Gastroesophageal sphincter (tissue), 4 donors: ENCODE measurements around the gene CCNJ. TPM values are rescaled to one million over a fixed set of nuclear protein-coding genes. Genes with fewer than 3 reads are reported as not detected.

Experiments
- ATAC-seq: fragments of 150-250 bp; one replicate; pipeline ENCODE4 v1.9.1; 2016; ENCODE audit warnings: mild to moderate bottlenecking, moderate library complexity
- H3K27ac ChIP-seq, 4 donors: fragments of 200-600 bp; sonication (generic) in 3 of 4; 1 replicate in 3 of 4; 2 replicates in 1 of 4; pipeline ENCODE4 v1.5.1; 2016 to 2019
- H3K27me3 ChIP-seq: fragments of 200-600 bp; sonication (generic); one replicate; pipeline ENCODE4 v1.5.1; 2019
- H3K36me3 ChIP-seq, 2 donors: fragments of 200-600 bp; sonication (generic); one replicate each; pipeline ENCODE4 v1.5.1; 2019; ENCODE audit warnings: control low read depth in 1 of 2
- H3K4me1 ChIP-seq, 3 donors: fragments of 200-600 bp; sonication (generic); 1 replicate in 2 of 3; 2 replicates in 1 of 3; pipeline ENCODE4 v1.5.1; 2016 to 2019; ENCODE audit warnings: control low read depth in 2 of 3
- H3K4me3 ChIP-seq, 2 donors: fragments of 200-600 bp; sonication (generic); one replicate each; pipeline ENCODE4 v1.5.1; 2019; ENCODE audit warnings: mild to moderate bottlenecking in 1 of 2, moderate library complexity in 1 of 2
- H3K9me3 ChIP-seq, 3 donors: fragments of 200-600 bp; sonication (generic); one replicate each; pipeline ENCODE4 v1.5.1; 2017 to 2019; ENCODE audit warnings: control low read depth in 2 of 3
- CTCF ChIP-seq, 4 experiments: fragments of 200-600 bp in 2 of 4; fragments of 450-650 bp in 2 of 4; sonication (generic) in 1 of 4; IDR thresholded peaks; one replicate each; pipeline ENCODE4 v1.5.1; 2017 to 2019; ENCODE audit warnings: antibody characterized with exemption in 4 of 4, mild to moderate bottlenecking in 2 of 4, moderate library complexity in 2 of 4
- EP300 ChIP-seq: sonication (generic); formaldehyde crosslinking; IDR thresholded peaks from one replicate; pipeline ENCODE4 v1.6.1; 2017; ENCODE audit warnings: antibody characterized with exemption, mild to moderate bottlenecking
- POLR2A ChIP-seq, 2 donors: fragments of 450-650 bp; IDR thresholded peaks; one replicate each; pipeline ENCODE4 v1.6.1; 2017; ENCODE audit warnings: antibody characterized with exemption in 2 of 2, mild to moderate bottlenecking in 2 of 2, moderate library complexity in 1 of 2
- POLR2AphosphoS5 ChIP-seq: sonication (generic); formaldehyde crosslinking; IDR thresholded peaks from one replicate; pipeline ENCODE4 v1.6.1; 2017; ENCODE audit warnings: antibody characterized with exemption
- WGBS, 2 donors: methylation state at CpG; one replicate each; pipeline ENCODE4 v1.1.5; 2018; ENCODE audit warnings: low coverage in 1 of 2; 5-methylcytosine and 5-hydroxymethylcytosine counted together
- total RNA-seq, 4 donors: library from RNA; depleted of rRNA; stranded (reverse); fragments of >200 nt; gene quantifications; one replicate each; pipeline ENCODE4 v1.1.0, GENCODE V29; 2016

CCNJ gene
- total RNA-seq, 4 donors from 2014 or later, result 3.1 to 5.3 (median 4.4) TPM

GRCh38 chr10:96053985-96054384 is 10.6 kb downstream of the CCNJ start:
- H3K36me3 ChIP-seq, result peaks cover 4 to 32% of the 10 kb centered on the region in 2 donors
- H3K9me3 ChIP-seq, result no peaks in the 10 kb centered on the region
- peaks cover 0 to 8% (median 0%) of the 10 kb centered on the region in 3 donors for H3K4me1 ChIP-seq
- no peak overlapping the region for H3K4me3 ChIP-seq
- no peak for ATAC-seq
- 93 to 100% methylated on average over 2 of the region's 2 CpGs for WGBS, 2 donors
- no peak overlapping the region for H3K27ac ChIP-seq
- TF ChIP-seq CTCF (IDR thresholded peaks at IDR 0.05), result no peak
- TF ChIP-seq EP300, result no peak
- no peak for TF ChIP-seq POLR2AphosphoS5
- TF ChIP-seq POLR2A (IDR thresholded peaks at IDR 0.05), result no peak
- no peaks in the 10 kb centered on the region for H3K27me3 ChIP-seq

GRCh38 chr10:96056787-96057186 is 13.4 kb downstream of the CCNJ start:
- Histone ChIP-seq H3K9me3 (no peaks in the 10 kb centered on the region), H3K4me3 (no peak overlapping the region), H3K27ac (no peak overlapping the region), H3K27me3 (no peaks in the 10 kb centered on the region), H3K36me3 (peaks cover 4 to 49% of the 10 kb centered on the region in 2 donors), H3K4me1 (peaks cover 0 to 8% (median 0%) of the 10 kb centered on the region in 3 donors)
- TF ChIP-seq CTCF (IDR thresholded peaks at IDR 0.05), result no peak
- TF ChIP-seq POLR2A (IDR thresholded peaks at IDR 0.05), result no peak
- TF ChIP-seq EP300, result no peak
- no peak for TF ChIP-seq POLR2AphosphoS5
- ATAC-seq, result no peak
- 91 to 96% methylated on average over 7 of the region's 7 CpGs for WGBS, 2 donors

- WGBS, 2 donors, result 90 to 95% methylated on average over 3 of the region's 3 CpGs
- Histone ChIP-seq H3K36me3 (peaks cover 4 to 54% of the 10 kb centered on the region in 2 donors), H3K27me3 (no peaks in the 10 kb centered on the region), H3K4me1 (no peaks in the 10 kb centered on the region), H3K27ac (no peak overlapping the region), H3K9me3 (no peaks in the 10 kb centered on the region), H3K4me3 (no peak overlapping the region)
- no peak for TF ChIP-seq CTCF (IDR thresholded peaks at IDR 0.05)
- TF ChIP-seq POLR2AphosphoS5, result no peak
- no peak for TF ChIP-seq EP300
- TF ChIP-seq POLR2A (IDR thresholded peaks at IDR 0.05), result no peak
- ATAC-seq, result no peak
Measured at GRCh38 chr10:96061232-96061631, 17.8 kb downstream of the CCNJ start.

GRCh38 chr10:96072674-96073073 is 29.3 kb downstream of the CCNJ start:
- Histone ChIP-seq H3K9me3 (no peaks in the 10 kb centered on the region), H3K27me3 (no peaks in the 10 kb centered on the region), H3K27ac (no peak overlapping the region), H3K4me1 (no peaks in the 10 kb centered on the region), H3K36me3 (peaks cover 0 to 4% of the 10 kb centered on the region in 2 donors), H3K4me3 (no peak overlapping the region)
- TF ChIP-seq POLR2A (IDR thresholded peaks at IDR 0.05) (no peak), CTCF (IDR thresholded peaks at IDR 0.05) (no peak), EP300 (no peak), POLR2AphosphoS5 (no peak)
- no peak for ATAC-seq
- WGBS, 2 donors, result 77 to 90% methylated on average over 2 of the region's 2 CpGs

GRCh38 chr10:96073722-96074121 is 30.3 kb downstream of the CCNJ start:
- Histone ChIP-seq H3K27me3 (no peaks in the 10 kb centered on the region), H3K27ac (no peak overlapping the region), H3K9me3 (no peaks in the 10 kb centered on the region), H3K36me3 (peaks cover 0 to 4% of the 10 kb centered on the region in 2 donors), H3K4me3 (no peak overlapping the region), H3K4me1 (no peaks in the 10 kb centered on the region)
- no peak for TF ChIP-seq EP300
- no peak for TF ChIP-seq POLR2A (IDR thresholded peaks at IDR 0.05)
- no peak for TF ChIP-seq CTCF (IDR thresholded peaks at IDR 0.05)
- TF ChIP-seq POLR2AphosphoS5, result no peak
- whole genome bisulfite sequencing, 2 donors, result 71 to 78% methylated on average over 1 of the region's 1 CpG
- no peak for ATAC-seq
